ENCODE data around the gene GNG2. TPM values are rescaled to one million over a fixed set of nuclear protein-coding genes. Genes with fewer than 3 reads are reported as not detected.

GNG2 gene
- total and polyA plus RNA-seq, 2 of the 8 experiments (the other 6 are each of a cell fraction or from before 2014, with no cell fraction given), result 8.2 to 17.9 TPM

DNA sequence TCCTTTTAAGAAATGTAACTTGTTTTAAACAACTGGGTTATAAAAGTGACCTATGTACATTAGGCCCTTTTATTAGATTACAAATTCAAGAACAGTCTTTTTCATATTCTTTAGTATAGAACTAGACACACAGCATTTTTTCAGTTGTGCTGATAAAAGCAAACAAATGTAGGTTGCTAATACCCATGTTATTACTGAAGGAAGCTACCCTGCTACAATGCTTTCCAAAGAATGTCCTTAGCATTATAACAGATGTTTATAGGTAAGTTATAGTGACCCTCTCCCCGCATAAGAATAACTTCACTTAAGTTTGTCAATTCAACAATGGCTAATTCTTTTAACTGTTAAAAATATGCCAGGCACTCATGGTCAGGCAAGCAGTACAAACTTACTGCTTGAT, 146.8 kb downstream of the GNG2 start:
- Histone ChIP-seq H3K18ac (ENCODE audit: extremely low read depth, low read length) (no peak overlapping the region), H2AK5ac (ENCODE audit: low read depth, low read length) (no peak overlapping the region), H2BK15ac (ENCODE audit: low read length) (no peak overlapping the region), H3K79me1 (ENCODE audit: low read depth, low read length) (peaks cover under 1% of the 10 kb centered on the region), H3K23ac (ENCODE audit: insufficient read length) (no peak overlapping the region), H2BK120ac (replicated peaks; ENCODE audit: low read depth, low read length) (no peak overlapping the region), H3K4me1 (replicated peaks in 1 of 4; ENCODE audit: control insufficient read depth in 3 of 4, insufficient read depth in 4 of 4, low read length in 3 of 4) (peaks cover 0 to 2% (median 1%) of the 10 kb centered on the region in 4 experiments; a peak in 3 of 7 replicates), H4K5ac (ENCODE audit: insufficient read length, low read depth, low read length) (no peak overlapping the region), H3K4me2 (ENCODE audit: insufficient read depth in 1 of 2, low read depth in 2 of 2, low read length in 2 of 2) (no peak overlapping the region; a peak in 1 of 4 replicates), H4K8ac (ENCODE audit: extremely low read depth, insufficient read depth, low read length) (no peak overlapping the region), H3K4ac (replicated peaks; ENCODE audit: insufficient read length, low read depth, low read length) (no peak overlapping the region), H3K9ac (replicated peaks in 1 of 4; ENCODE audit: extremely low read depth in 1 of 4, low read depth in 3 of 4, low read length in 3 of 4) (peak overlapping the region in 1 of 4 experiments; percentile 34; a peak in 1 of 7 replicates), H3K4me3 (ENCODE audit: extremely low read depth in 1 of 4, insufficient read depth in 2 of 4, low read depth in 3 of 4, low read length in 4 of 4) (peak overlapping the region in 1 of 4 experiments; percentile 20; a peak in 1 of 8 replicates), H3K14ac (ENCODE audit: insufficient read length) (no peak overlapping the region), H3K79me2 (ENCODE audit: control insufficient read depth in 1 of 2, insufficient read depth in 2 of 2, low read length in 2 of 2) (no peaks in the 10 kb centered on the region), H3K56ac (replicated peaks; ENCODE audit: insufficient read length, low read depth, low read length) (no peak overlapping the region), H2BK5ac (ENCODE audit: low read depth, low read length) (no peak overlapping the region), H3K27me3 (replicated peaks in 1 of 4; ENCODE audit: control insufficient read depth in 3 of 4, extremely low read depth in 1 of 4, insufficient read depth in 3 of 4, low read length in 3 of 4) (no peaks in the 10 kb centered on the region), H2AFZ (ENCODE audit: low read length) (no peak overlapping the region), H4K20me1 (replicated peaks in 1 of 2; ENCODE audit: control insufficient read depth in 1 of 2, insufficient read depth in 2 of 2, low read length in 2 of 2) (peaks cover 3 to 11% of the 10 kb centered on the region in 2 experiments), H2BK20ac (ENCODE audit: low read length) (no peak overlapping the region), H3K36me3 (ENCODE audit: control insufficient read depth in 2 of 4, insufficient read depth in 4 of 4, low read length in 3 of 4) (peaks cover 27 to 97% (median 64%) of the 10 kb centered on the region in 4 experiments), H2BK12ac (ENCODE audit: low read depth, low read length) (no peak overlapping the region), H4K91ac (replicated peaks; ENCODE audit: insufficient read length, low read length) (no peak overlapping the region), H3K23me2 (ENCODE audit: low read depth, low read length) (no peaks in the 10 kb centered on the region), H3K27ac (ENCODE audit: low read depth, low read length) (no peak overlapping the region), H3K9me3 (ENCODE audit: insufficient read depth in 2 of 2, low read depth in 1 of 2, low read length in 1 of 2) (no peaks in the 10 kb centered on the region)
- FAIRE-seq (no peak), DNase-seq (ENCODE audit: low read depth in 1 of 2, low spot score in 2 of 2) (no peak)
- POLR2A ChIA-PET (ENCODE audit: partially characterized antibody), result interaction anchor here (1.0 kb wide), 1 partner anchor 12 kb away, joined by 3 read pairs; no protein-coding TSS in a partner anchor
- 92% methylated on average over 1 of the region's 1 CpG; no CpG with 5 or more reads in 1 of the 2 experiments for WGBS, 2 experiments (ENCODE audit: extremely low coverage in 1 of 2, insufficient coverage in 1 of 2, insufficient read length in 1 of 2, insufficient replicate concordance in 2 of 2, low coverage in 1 of 2, low lambda C conversion rate in 2 of 2, missing lambda C conversion rate in 1 of 2)
- CTCF ChIA-PET (ENCODE audit: partially characterized antibody), result interaction anchor here (0.8 to 4.3 kb wide), 6 partner anchors 8 to 128 kb away, joined by 3 to 27 read pairs (median 5); no protein-coding TSS in a partner anchor
